Measurements from ENCODE around the gene PDE7B. TPM values are rescaled to one million over a fixed set of nuclear protein-coding genes. Genes with fewer than 3 reads are reported as not detected.

PDE7B gene
- total RNA-seq, 1 donor from 2014 or later: 3.9 TPM

DNA sequence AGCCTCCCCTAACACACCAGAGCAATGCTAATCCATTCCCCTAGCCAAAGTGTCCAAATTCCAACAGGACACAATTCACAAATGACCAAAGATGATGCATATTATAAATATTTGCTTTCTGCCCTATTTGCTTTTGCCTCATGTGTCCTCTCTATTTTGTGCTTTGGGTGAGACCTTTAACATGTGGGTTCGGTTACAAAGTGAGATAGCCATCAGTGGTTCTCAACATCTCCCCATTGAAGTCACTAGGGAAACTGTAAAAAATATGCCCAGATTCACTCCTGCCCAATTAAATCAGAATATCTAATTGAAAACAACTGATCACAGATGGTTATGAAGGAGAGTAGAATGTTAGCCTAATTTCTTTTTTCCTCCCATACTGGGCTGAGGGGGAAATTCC lies 239.4 kb downstream of the PDE7B start:
- H3K27me3 Mint-ChIP-seq (ENCODE audit: unreplicated experiment): no peaks in the 10 kb centered on the region
- TF ChIP-seq, protein P1, sequence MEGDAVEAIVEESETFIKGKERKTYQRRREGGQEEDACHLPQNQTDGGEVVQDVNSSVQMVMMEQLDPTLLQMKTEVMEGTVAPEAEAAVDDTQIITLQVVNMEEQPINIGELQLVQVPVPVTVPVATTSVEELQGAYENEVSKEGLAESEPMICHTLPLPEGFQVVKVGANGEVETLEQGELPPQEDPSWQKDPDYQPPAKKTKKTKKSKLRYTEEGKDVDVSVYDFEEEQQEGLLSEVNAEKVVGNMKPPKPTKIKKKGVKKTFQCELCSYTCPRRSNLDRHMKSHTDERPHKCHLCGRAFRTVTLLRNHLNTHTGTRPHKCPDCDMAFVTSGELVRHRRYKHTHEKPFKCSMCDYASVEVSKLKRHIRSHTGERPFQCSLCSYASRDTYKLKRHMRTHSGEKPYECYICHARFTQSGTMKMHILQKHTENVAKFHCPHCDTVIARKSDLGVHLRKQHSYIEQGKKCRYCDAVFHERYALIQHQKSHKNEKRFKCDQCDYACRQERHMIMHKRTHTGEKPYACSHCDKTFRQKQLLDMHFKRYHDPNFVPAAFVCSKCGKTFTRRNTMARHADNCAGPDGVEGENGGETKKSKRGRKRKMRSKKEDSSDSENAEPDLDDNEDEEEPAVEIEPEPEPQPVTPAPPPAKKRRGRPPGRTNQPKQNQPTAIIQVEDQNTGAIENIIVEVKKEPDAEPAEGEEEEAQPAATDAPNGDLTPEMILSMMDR (IDR thresholded peaks at IDR 0.05): no peak
- no peak overlapping the region for H3K27ac Mint-ChIP-seq (ENCODE audit: unreplicated experiment)
- peaks cover 4% of the 10 kb centered on the region for H3K36me3 Mint-ChIP-seq (ENCODE audit: unreplicated experiment)
- DNase-seq (ENCODE audit: extremely low spot score, unreplicated experiment): no peak
- peaks cover 10% of the 10 kb centered on the region for H3K9me3 Mint-ChIP-seq (ENCODE audit: unreplicated experiment)
- H3K4me1 Mint-ChIP-seq (ENCODE audit: unreplicated experiment): peaks cover 3% of the 10 kb centered on the region
- no peak overlapping the region for H3K4me3 Mint-ChIP-seq (ENCODE audit: unreplicated experiment)

DNA sequence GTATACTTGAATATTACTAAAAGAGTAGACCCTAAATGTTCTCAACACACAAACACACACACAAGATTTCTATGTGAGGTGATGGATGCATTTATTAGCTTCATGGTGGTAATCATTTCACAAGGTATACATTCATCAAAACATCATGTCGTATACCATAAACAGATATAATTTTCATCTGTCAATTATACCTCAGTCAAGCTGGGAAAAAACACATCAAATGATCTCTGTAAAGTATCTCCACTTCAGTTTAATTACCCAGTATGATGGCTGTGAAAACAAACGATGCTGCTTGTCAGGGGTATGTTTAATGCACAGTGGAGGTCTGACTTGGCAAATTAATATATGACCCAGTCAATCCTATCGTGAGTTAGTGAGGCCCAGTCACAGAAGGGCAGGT lies 241.4 kb downstream of the PDE7B start:
- no peak for DNase-seq (ENCODE audit: extremely low spot score, unreplicated experiment)
- no peak overlapping the region for H3K4me3 Mint-ChIP-seq (ENCODE audit: unreplicated experiment)
- no peaks in the 10 kb centered on the region for H3K27me3 Mint-ChIP-seq (ENCODE audit: unreplicated experiment)
- H3K36me3 Mint-ChIP-seq (ENCODE audit: unreplicated experiment): peaks cover 4% of the 10 kb centered on the region
- H3K4me1 Mint-ChIP-seq (ENCODE audit: unreplicated experiment): peaks cover 7% of the 10 kb centered on the region
- TF ChIP-seq, protein P1 (IDR thresholded peaks at IDR 0.05): no peak
- H3K9me3 Mint-ChIP-seq (ENCODE audit: unreplicated experiment): peaks cover 10% of the 10 kb centered on the region
- H3K27ac Mint-ChIP-seq (ENCODE audit: unreplicated experiment): no peak overlapping the region

DNA sequence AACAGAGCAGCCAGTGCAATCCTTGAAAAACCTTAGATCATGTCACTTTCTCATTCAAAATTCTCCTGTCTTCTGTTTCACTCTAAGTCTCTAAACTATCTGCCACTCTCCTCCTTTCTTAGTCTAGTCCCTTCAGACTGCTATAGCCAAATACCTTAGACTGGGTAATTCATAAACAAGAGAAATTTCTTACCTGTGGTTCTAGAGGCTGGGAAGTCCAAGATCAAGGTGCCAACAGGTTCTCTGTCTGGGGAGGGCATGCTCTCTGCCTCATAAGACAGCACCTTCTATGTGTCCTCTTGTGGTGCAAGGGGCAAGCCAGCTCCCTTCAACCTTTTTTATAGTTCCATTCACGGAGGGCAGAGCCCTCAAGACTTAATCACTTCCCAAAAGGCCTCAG lies 242.3 kb downstream of the PDE7B start:
- Mint-ChIP-seq H3K27me3 (ENCODE audit: unreplicated experiment) (no peaks in the 10 kb centered on the region), H3K4me1 (ENCODE audit: unreplicated experiment) (peaks cover 7% of the 10 kb centered on the region), H3K36me3 (ENCODE audit: unreplicated experiment) (peaks cover 4% of the 10 kb centered on the region), H3K9me3 (ENCODE audit: unreplicated experiment) (peaks cover 10% of the 10 kb centered on the region), H3K27ac (ENCODE audit: unreplicated experiment) (no peak overlapping the region), H3K4me3 (ENCODE audit: unreplicated experiment) (no peak overlapping the region)
- no peak for DNase-seq (ENCODE audit: extremely low spot score, unreplicated experiment)
- TF ChIP-seq, protein P1 (IDR thresholded peaks at IDR 0.05): no peak

DNA sequence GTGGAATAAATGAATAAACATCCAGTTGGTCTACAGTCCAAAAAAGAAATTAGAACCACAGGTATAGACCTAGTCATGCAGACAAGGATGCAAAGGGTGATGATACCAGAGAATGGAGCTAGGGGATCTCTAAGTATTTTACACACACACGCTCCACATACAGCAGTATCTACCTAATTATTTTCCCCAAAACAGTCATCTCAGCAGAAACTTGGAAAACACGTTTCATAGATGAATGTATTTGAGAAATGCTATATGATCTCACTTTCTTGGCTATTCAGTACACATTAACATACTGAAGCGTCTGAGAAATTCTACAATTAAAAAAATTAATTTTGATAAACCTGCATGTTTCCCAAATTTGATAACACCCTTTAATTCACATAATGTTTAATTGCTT lies 243.3 kb downstream of the PDE7B start:
- H3K4me1 Mint-ChIP-seq (ENCODE audit: unreplicated experiment): peaks cover 7% of the 10 kb centered on the region
- TF ChIP-seq, protein P1 (IDR thresholded peaks at IDR 0.05): no peak
- H3K4me3 Mint-ChIP-seq (ENCODE audit: unreplicated experiment): no peak overlapping the region
- DNase-seq (ENCODE audit: extremely low spot score, unreplicated experiment): no peak
- no peak overlapping the region for H3K27ac Mint-ChIP-seq (ENCODE audit: unreplicated experiment)
- H3K9me3 Mint-ChIP-seq (ENCODE audit: unreplicated experiment): peaks cover 10% of the 10 kb centered on the region
- H3K27me3 Mint-ChIP-seq (ENCODE audit: unreplicated experiment): no peaks in the 10 kb centered on the region
- H3K36me3 Mint-ChIP-seq (ENCODE audit: unreplicated experiment): peaks cover 4% of the 10 kb centered on the region

DNA sequence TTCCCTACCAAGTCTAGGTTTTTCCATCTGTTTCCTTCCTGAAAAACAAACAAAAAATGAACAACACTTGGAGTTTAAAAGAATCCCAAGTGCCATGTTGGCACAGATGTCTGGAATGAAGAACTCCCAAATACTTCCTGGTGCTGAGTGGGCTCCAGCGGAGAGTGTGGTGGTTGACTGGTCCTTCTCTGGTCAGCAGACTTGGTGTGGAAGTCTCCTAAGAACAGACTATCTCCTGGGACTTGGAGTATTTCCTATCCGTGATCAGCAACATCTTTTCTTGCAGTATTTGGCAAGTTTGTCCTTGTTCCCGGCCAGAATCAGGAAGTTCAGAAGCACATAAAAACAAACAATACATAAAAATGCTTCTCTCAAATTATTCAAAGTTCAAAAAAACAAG lies 244.5 kb downstream of the PDE7B start:
- H3K4me3 Mint-ChIP-seq (ENCODE audit: unreplicated experiment): no peak overlapping the region
- peaks cover 10% of the 10 kb centered on the region for H3K9me3 Mint-ChIP-seq (ENCODE audit: unreplicated experiment)
- peak overlapping the region; percentile 38 for H3K27ac Mint-ChIP-seq (ENCODE audit: unreplicated experiment)
- H3K4me1 Mint-ChIP-seq (ENCODE audit: unreplicated experiment): peaks cover 7% of the 10 kb centered on the region
- H3K27me3 Mint-ChIP-seq (ENCODE audit: unreplicated experiment): no peaks in the 10 kb centered on the region
- DNase-seq (ENCODE audit: extremely low spot score, unreplicated experiment): no peak
- TF ChIP-seq, protein P1 (IDR thresholded peaks at IDR 0.05): no peak
- H3K36me3 Mint-ChIP-seq (ENCODE audit: unreplicated experiment): peaks cover 4% of the 10 kb centered on the region

Measured in osteocyte (in vitro differentiated cells).